ENCODE results near the gene SLC10A4.

SLC10A4 gene

DNA sequence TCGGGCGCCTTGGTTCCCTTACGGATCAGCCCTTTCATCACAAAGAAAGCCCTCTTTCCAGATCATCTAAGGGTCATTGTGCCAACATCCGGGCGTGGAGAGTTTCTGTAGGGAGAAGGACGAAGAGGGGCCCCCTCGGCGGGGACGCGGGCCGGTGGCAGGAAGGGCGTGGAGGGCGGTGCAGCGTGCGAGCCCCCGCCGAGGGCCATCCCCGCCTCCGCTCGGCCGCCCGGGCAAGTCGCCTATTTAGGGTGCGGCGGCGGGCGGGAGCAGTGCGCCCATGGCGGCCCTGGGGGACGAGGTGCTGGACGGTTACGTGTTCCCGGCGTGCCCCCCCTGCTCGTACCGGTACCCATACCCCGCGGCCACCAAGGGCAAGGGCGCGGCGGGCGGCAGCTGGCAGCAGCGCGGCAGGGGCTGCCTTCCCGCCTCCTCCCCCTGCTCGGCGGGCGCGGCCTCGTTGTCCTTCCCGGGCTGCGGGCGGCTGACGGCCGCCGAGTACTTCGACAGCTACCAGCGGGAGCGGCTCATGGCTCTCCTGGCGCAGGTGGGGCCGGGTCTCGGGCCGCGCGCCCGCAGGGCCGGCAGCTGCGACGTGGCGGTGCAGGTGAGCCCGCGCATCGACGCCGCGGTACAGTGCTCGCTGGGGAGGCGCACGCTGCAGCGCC is 7.0 kb downstream of the SLC10A4 start, which contains the start of gene ZAR1:
ZAR1 (plus strand) TSS at position 241 of the 668 bp plus-strand sequence; CDS start at position 281, 40 bp downstream.
- DNase-seq = no peak

DNA sequence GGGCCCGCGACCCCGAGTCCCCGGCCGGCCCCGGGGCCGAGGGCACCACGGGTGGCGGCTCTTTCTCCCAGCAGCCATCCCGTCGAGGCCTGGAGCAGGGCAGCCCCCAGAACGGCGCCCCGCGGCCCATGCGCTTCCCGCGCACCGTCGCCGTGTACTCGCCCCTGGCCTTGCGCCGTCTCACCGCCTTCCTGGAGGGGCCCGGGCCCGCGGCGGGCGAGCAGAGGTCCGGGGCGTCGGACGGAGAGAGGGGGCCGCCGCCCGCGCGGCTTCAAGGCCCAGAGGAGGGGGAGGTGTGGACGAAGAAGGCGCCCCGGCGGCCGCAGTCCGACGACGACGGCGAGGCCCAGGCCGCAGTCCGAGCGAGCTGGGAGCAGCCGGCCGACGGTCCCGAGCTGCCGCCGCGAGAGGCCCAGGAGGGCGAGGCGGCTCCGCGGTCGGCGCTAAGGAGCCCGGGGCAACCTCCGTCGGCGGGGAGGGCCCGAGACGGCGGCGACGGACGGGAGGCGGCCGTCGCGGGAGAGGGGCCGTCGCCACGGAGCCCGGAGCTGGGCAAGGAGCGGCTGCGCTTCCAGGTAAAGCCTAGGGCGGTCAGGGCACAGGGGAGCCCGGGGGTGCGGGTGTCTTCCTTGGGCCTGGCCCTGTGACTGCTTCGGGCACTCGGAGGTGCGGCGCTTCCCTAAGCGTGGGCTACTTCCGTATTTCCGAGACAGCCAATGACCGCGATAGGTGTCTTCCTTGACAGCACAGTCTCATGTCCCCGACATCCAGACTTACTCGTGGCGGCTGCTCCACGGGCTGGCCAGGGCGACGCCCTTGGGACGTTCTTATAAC is 7.8 kb downstream of the SLC10A4 start:
- DNase-seq = no peak

- DNase-seq = no peak
Observed at GRCh38 chr4:48491514-48492176, 8.5 kb downstream of the SLC10A4 start.

DNA sequence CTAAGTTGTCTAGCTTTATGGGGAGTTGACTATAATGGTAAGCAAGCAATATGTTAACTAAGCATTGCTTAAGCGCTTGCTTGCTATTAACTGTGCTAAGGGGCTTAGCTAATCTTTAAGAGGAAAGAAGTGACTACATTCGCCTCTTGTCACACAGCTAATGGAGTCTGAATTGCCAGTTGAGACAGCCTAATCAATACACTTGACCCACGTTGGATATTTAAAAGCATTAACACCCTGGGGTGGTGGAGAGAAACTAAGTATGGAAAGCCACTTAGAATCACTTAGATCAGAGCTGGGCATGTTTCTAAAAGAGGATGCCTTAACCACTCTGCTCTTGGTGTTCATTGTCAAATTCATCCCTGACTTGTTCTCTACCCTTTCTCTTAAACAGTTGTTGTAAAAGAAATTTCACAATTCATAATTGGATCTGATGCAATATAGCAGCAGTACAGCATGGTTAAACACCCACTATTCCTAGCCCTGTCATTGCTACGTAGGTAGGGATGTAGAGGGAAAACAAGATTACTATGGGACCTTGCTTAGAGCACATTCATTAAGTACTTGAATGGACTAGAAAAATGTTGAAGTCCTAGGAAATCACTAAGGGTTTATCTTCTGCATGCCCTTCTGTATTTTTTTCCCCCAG is 10.4 kb downstream of the SLC10A4 start:
- DNase-seq = no peak

- no peak for DNase-seq
Observed at GRCh38 chr4:48495941-48496340, 12.8 kb downstream of the SLC10A4 start.

DNA sequence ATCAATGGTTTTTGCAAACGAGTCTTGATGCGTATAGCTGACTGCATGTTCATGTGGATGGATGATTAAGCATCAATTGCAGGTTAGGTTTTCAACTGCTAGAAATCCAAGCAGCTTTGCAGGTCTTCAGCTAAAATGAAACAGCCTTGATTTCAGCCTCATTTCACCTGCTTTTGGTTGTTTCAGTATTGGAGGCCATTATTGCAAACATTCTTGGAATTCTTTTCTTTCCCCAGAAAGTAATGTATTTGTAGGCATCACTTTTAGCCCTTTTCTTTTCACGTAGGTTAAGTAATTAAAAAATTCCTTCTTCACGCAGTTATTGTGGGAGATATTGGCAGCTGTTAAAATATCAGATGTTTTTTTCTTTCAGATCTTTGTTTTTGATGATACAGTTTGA is 15.8 kb downstream of the SLC10A4 start:
- no peak for DNase-seq

GRCh38 chr4:48499551-48500066 is 16.5 kb downstream of the SLC10A4 start:
- no peak for DNase-seq

GRCh38 chr4:48503233-48504025 is 20.3 kb downstream of the SLC10A4 start:
- no peak for DNase-seq

- DNase-seq = no peak
Observed at GRCh38 chr4:48504026-48504330, 20.8 kb downstream of the SLC10A4 start.

DNA sequence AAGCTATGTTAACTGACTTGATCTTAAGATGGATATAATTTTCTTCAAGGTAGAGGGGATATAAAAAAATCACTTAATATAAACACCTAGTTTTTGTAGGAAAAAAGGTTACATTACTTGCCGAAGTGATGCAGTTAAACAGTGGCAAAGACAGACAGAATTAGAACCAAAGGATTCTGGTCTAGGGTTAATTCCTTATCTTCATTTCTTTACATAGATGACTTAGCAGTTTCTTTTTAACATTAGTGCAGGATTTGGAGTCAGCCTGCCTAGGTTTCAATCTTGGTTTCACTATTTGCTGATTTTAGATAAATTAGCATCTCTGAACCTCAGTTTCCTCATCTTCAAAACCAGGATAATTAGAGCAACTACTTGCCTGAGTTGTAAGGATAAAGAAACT is 21.2 kb downstream of the SLC10A4 start:
- DNase-seq = no peak

DNA sequence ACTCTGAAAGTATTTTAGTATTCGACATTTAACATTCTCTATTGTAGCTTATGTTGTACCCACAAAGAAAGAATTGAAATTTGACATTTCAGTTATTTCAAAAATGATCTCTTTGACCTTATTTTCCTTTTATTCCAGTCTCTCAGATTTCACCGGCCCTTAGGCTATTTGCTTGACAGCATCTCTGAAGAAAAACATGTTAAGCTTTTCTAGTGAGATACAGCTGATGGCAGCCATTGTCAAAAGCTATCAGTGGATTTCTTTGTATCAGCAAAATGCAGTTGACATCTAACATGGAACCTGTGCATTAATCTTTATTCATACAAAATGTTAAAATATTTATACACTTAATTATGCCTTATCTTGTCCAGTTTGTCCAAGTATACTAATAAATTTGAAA is 23.6 kb downstream of the SLC10A4 start:
- no peak for DNase-seq

DNA sequence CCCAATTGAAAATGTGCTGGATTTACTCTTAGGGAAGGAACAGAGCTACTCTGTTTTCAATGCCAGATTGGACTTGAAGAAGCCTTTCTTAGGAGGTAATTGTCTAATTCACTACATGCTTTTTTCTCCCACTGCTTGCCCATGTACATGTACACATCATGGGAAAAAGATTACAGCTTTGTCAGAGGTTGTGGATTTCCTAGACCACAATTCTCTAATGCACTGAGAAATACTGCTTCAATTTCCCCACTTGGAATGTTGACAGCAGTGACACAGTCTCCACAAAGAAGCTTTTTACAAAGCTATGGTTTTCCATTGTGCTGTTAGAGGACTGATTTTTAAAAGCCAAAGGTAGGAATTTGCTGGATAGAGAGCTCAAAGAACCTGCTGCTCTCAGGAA is 26.4 kb downstream of the SLC10A4 start:
- no peak for DNase-seq

- no peak for DNase-seq
Observed at GRCh38 chr4:48518143-48518542, 35.0 kb downstream of the SLC10A4 start.

- DNase-seq = no peak
Observed at GRCh38 chr4:48526406-48526805, 43.3 kb downstream of the SLC10A4 start.

- DNase-seq = no peak
Observed at GRCh38 chr4:48538358-48538757, 55.2 kb downstream of the SLC10A4 start.
